ENCODE results near the gene KPNB1. TPM values are rescaled to one million over a fixed set of nuclear protein-coding genes. Genes with fewer than 3 reads are reported as not detected.

The KPNB1 gene
- total and polyA plus RNA-seq, 2 experiments from 2014 or later, result 274 to 599 TPM

- Histone ChIP-seq H3K4me3 (no peak overlapping the region), H3K27ac (ENCODE audit: low read depth) (no peak overlapping the region), H3K79me2 (replicated peaks; ENCODE audit: insufficient read depth) (peaks cover 31% of the 10 kb centered on the region), H3F3A (replicated peaks; ENCODE audit: low read depth) (peaks cover 62% of the 10 kb centered on the region), H3K9me2 (ENCODE audit: insufficient read depth) (no peaks in the 10 kb centered on the region), H4K20me1 (replicated peaks; ENCODE audit: insufficient read depth) (peaks cover 40% of the 10 kb centered on the region), H3K4me1 (ENCODE audit: insufficient read depth) (no peaks in the 10 kb centered on the region), H2AFZ (no peak overlapping the region), H3K4me2 (no peak overlapping the region), H3K36me3 (ENCODE audit: insufficient read depth) (peaks cover 98% of the 10 kb centered on the region), H3K27me3 (ENCODE audit: insufficient read depth) (no peaks in the 10 kb centered on the region)
- TF ChIP-seq CREB1 (CRISPR knock-in tag; IDR thresholded peaks at IDR 0.05; ENCODE audit: low read depth), result no peak
- TF ChIP-seq REST (IDR thresholded peaks at IDR 0.05; ENCODE audit: unreplicated experiment), result no peak
- TF ChIP-seq ZNF114 (CRISPR knock-in tag; IDR thresholded peaks at IDR 0.05), result no peak
- TF ChIP-seq JUNB (IDR thresholded peaks at IDR 0.05; ENCODE audit: unreplicated experiment), result no peak
- TF ChIP-seq POLR2AphosphoS5 (IDR thresholded peaks at IDR 0.05; ENCODE audit: low read depth), result no peak
- no peak for TF ChIP-seq EZH2 (IDR thresholded peaks at IDR 0.05; ENCODE audit: low read depth, unreplicated experiment)
- no peak for TF ChIP-seq NANOG (IDR thresholded peaks at IDR 0.05; ENCODE audit: borderline replicate concordance)
- no peak for TF ChIP-seq CTCF (conservative IDR thresholded peaks at IDR 0.05; ENCODE audit: low read depth in 2 of 2)
- TF ChIP-seq EZH2phosphoT487 (IDR thresholded peaks at IDR 0.05; ENCODE audit: unreplicated experiment), result no peak
- TF ChIP-seq STAT1 (IDR thresholded peaks at IDR 0.05; ENCODE audit: unreplicated experiment), result no peak
- TF ChIP-seq ETS1 (IDR thresholded peaks at IDR 0.05), result no peak
- TF ChIP-seq ZNF331 (CRISPR knock-in tag; IDR thresholded peaks at IDR 0.05; ENCODE audit: low read depth), result no peak
- Mint-ChIP-seq H3K27ac (no peak overlapping the region), H3K27me3 (ENCODE audit: insufficient read depth, low read depth, poor library complexity) (peaks cover 7% of the 10 kb centered on the region), H3K9me3 (no peaks in the 10 kb centered on the region), H3K4me1 (no peaks in the 10 kb centered on the region), H3K36me3 (ENCODE audit: low read depth) (peaks cover 99% of the 10 kb centered on the region), H3K4me3 (no peak overlapping the region)
- DNase-seq (ENCODE audit: low spot score) (no peak), ATAC-seq (no peak)
Measured at GRCh38 chr17:47674499-47674898, 24.8 kb downstream of the KPNB1 start.
